Activated naive CD4-positive, alpha-beta T cell treated with anti-CD3 and anti-CD28 coated beads for 36 hours (primary cell): Measurements from ENCODE around the gene WDR45. TPM values are rescaled to one million over a fixed set of nuclear protein-coding genes. Genes with fewer than 3 reads are reported as not detected.

ENCODE experiments used
- CTCF ChIA-PET: fragments of 350-600 bp; sonication (Branson Sonifier 250); formaldehyde crosslinking; loops from one replicate; lab custom pipeline; 2021; ENCODE audit warnings: antibody characterized with exemption; lab: Charles Lee
- DNase-seq: peaks from one replicate; pipeline ENCODE4 v3.0.0-alpha.2; 2020
- H3K27ac Mint-ChIP-seq: one replicate; pipeline ENCODE4 v1.8.0; 2021; ENCODE audit warnings: mild to moderate bottlenecking, mixed read lengths
- H3K27me3 Mint-ChIP-seq: one replicate; pipeline ENCODE4 v1.8.0; 2021; ENCODE audit warnings: low read depth, mixed read lengths
- H3K36me3 Mint-ChIP-seq: one replicate; pipeline ENCODE4 v1.8.0; 2021; ENCODE audit warnings: low read depth, mixed read lengths
- H3K4me1 Mint-ChIP-seq: one replicate; pipeline ENCODE4 v1.8.0; 2021; ENCODE audit warnings: low read depth, mixed read lengths
- H3K4me3 Mint-ChIP-seq: one replicate; pipeline ENCODE4 v1.8.0; 2021; ENCODE audit warnings: mild to moderate bottlenecking, moderate library complexity, mixed read lengths
- H3K9me3 Mint-ChIP-seq: one replicate; pipeline ENCODE4 v1.8.0; 2021; ENCODE audit warnings: mixed read lengths
- intact Hi-C: fragments of 100-400 bp; cut with micrococcal nuclease; formaldehyde crosslinking; loops from one replicate; pipeline ENCODE4 v1.15.1; 2023
- total RNA-seq, 2 experiments: library from RNA; stranded (reverse); gene quantifications; one replicate each; pipeline ENCODE4 v1.2.3, GENCODE V29; 2021

The WDR45 gene
- total RNA-seq, 2 experiments from 2014 or later = 17.9 to 22.5 TPM

DNA sequence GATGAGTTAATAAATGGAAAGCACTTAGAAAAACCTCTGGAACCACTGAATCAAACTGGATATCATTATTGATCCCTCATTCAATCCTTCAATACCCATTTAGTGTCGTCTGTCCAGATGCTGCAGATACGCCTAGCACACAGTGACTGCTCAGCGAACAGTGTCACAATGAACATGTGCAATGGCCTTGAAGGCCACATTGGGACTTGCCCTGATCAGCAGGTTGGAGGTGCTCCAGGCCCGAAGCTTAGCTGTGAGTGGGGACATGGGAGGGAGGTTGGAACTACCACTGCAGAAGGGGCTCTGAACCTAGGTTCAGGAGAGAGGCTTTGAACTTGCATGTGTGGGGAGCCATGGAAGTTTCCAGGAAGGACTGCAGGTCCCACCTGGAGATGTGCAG lies 26.6 kb upstream of the WDR45 start:
- CTCF ChIA-PET = interaction anchor here (0.6 kb wide), 2 partner anchors 17 to 220 kb away, joined by 5 read pairs; no protein-coding TSS in a partner anchor
- peaks cover 2% of the 10 kb centered on the region for H3K4me1 Mint-ChIP-seq
- peaks cover 4% of the 10 kb centered on the region for H3K36me3 Mint-ChIP-seq
- no peak overlapping the region for H3K4me3 Mint-ChIP-seq
- H3K27me3 Mint-ChIP-seq = no peaks in the 10 kb centered on the region
- DNase-seq = no peak
- no peaks in the 10 kb centered on the region for H3K9me3 Mint-ChIP-seq
- intact Hi-C loops = no loop called here
- no peak overlapping the region for H3K27ac Mint-ChIP-seq

GRCh38 chrX:49103637-49104036 lies 23.9 kb upstream of the WDR45 start:
- CTCF ChIA-PET = no interaction called here
- DNase-seq = no peak
- intact Hi-C loops = loop anchor here (5.0 kb wide), 1 partner anchor 406 kb away; the partner anchor contains the start of gene SUV39H1
- no peaks in the 10 kb centered on the region for H3K27me3 Mint-ChIP-seq
- H3K9me3 Mint-ChIP-seq = no peaks in the 10 kb centered on the region
- no peaks in the 10 kb centered on the region for H3K36me3 Mint-ChIP-seq
- no peak overlapping the region for H3K4me3 Mint-ChIP-seq
- peaks cover 8% of the 10 kb centered on the region for H3K4me1 Mint-ChIP-seq
- peak overlapping the region; percentile 24 for H3K27ac Mint-ChIP-seq

DNA sequence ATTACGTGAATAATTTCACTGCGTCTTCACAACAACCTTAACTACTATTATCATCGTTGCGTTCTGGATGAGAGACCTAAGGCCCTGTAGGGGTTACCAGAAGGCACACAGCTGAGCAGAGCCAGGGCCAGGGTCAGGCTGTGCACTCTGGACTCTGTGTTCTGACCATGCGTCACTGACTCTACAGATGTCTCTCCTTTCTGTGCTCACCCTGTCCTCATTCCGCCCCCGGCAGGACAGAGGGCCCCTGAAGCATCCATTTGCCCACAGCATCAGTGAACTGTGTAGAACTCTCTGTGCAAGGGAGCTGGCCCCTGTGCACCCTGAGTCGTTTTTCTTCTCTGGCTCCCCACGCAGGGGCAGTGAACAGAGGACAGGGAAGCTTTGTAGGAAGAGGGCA lies 22.5 kb upstream of the WDR45 start:
- intact Hi-C loops = loop anchor here (5.0 kb wide), 1 partner anchor 405 kb away; the partner anchor contains the start of gene SUV39H1

GRCh38 chrX:49101629-49101984 lies 21.9 kb upstream of the WDR45 start:
- DNase-seq = no peak
- intact Hi-C loops = loop anchor here (1.0 to 5.0 kb wide), 6 partner anchors 22 to 404 kb away; partner anchors contain the start of genes GPKOW, PPP1R3F, SUV39H1 and TFE3
- H3K4me3 Mint-ChIP-seq = peak overlapping the region; percentile 90
- H3K27ac Mint-ChIP-seq = peak overlapping the region; percentile 89
- H3K4me1 Mint-ChIP-seq = peaks cover 8% of the 10 kb centered on the region
- CTCF ChIA-PET = interaction anchor here (0.6 kb wide), 1 partner anchor 205 kb away, joined by 3 read pairs; no protein-coding TSS in a partner anchor
- no peaks in the 10 kb centered on the region for H3K9me3 Mint-ChIP-seq
- no peaks in the 10 kb centered on the region for H3K27me3 Mint-ChIP-seq
- no peaks in the 10 kb centered on the region for H3K36me3 Mint-ChIP-seq

More for the DNA sequence above, 22.5 kb upstream of the WDR45 start:
- Mint-ChIP-seq H3K4me1 (peaks cover 8% of the 10 kb centered on the region), H3K4me3 (peak overlapping the region; percentile 90), H3K27ac (peak overlapping the region; percentile 89), H3K27me3 (no peaks in the 10 kb centered on the region), H3K9me3 (no peaks in the 10 kb centered on the region), H3K36me3 (no peaks in the 10 kb centered on the region)
- no peak for DNase-seq
- CTCF ChIA-PET = interaction anchor here (0.6 kb wide), 1 partner anchor 206 kb away, joined by 3 read pairs; no protein-coding TSS in a partner anchor

DNA sequence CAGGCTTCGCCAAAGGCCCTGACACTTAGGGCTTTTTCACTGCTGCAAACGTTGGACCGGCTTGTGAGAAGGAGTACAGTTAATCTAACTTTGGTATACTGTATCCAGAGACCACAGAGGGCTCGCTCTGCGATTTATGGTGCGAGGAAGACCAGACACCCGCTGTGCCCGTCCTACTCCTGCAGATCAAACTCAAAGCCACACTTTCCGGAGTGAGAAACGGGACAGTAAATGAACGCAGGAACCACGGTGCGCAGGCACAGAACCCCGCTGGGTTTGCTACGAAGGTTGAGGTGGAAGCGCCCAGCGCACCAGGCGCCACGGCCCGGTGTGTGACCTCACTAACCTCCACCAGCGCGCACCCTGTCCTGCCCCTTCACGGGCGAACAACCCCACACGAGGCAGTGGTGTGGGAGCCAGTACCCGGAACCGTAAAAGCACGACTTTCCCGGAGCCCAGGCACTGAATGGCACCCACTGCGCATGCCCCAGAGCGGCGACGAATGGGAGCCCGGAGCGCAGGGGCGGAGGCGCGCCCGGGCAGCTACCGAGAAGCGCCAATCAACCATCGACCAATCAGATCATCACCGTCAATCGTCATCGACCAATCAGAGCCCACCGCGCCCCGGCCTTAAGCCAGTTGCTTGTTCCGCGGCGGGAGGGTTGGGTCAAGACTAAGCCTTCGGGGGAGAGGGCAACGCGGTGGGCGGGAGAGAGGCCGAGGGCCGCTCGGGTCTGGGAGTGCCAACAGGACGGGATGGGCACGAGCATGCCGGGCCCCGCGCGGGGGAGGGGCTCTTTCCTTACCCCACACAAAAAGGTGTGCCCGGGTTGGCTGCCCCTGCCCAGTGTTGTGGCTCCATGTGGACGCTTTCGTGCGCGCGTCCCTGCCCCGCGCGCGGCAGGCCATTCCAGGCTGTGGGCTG lies 21.3 kb upstream of the WDR45 start:
- peak overlapping the region; percentile 90 for H3K4me3 Mint-ChIP-seq
- intact Hi-C loops = loop anchor here (1.0 to 5.0 kb wide), 6 partner anchors 22 to 404 kb away; partner anchors contain the start of genes GPKOW, PPP1R3F, SUV39H1 and TFE3
- H3K4me1 Mint-ChIP-seq = peaks cover 8% of the 10 kb centered on the region
- CTCF ChIA-PET = no interaction called here
- H3K27me3 Mint-ChIP-seq = no peaks in the 10 kb centered on the region
- H3K36me3 Mint-ChIP-seq = no peaks in the 10 kb centered on the region
- DNase-seq = peak; percentile 90
- no peaks in the 10 kb centered on the region for H3K9me3 Mint-ChIP-seq
- H3K27ac Mint-ChIP-seq = peak overlapping the region; percentile 89

DNA sequence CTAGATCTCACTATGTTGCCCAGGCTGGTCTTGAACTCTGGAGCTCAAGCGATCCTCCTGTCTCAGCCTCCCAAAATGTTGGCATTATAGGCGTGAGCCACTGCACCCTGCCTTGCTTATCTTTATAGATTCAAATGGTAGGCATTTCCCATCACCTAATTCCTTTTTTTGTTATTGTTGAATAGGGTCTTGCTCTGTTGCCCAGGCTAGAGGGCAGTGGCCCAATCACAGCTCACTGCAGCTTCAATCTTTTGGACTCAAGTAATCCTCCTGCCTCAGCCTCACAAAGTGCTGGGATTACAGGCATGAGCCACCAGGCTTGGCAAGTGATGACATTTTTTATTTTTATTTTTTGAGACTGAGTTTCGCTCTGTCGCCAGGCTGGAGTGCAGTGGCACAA lies 16.7 kb upstream of the WDR45 start:
- H3K9me3 Mint-ChIP-seq = no peaks in the 10 kb centered on the region
- no peak overlapping the region for H3K27ac Mint-ChIP-seq
- no peaks in the 10 kb centered on the region for H3K36me3 Mint-ChIP-seq
- CTCF ChIA-PET = no interaction called here
- intact Hi-C loops = no loop called here
- no peak for DNase-seq
- no peak overlapping the region for H3K4me3 Mint-ChIP-seq
- H3K4me1 Mint-ChIP-seq = peaks cover 6% of the 10 kb centered on the region
- H3K27me3 Mint-ChIP-seq = no peaks in the 10 kb centered on the region

- DNase-seq = no peak
- intact Hi-C loops = no loop called here
- no peaks in the 10 kb centered on the region for H3K27me3 Mint-ChIP-seq
- no peaks in the 10 kb centered on the region for H3K4me1 Mint-ChIP-seq
- CTCF ChIA-PET = interaction anchor here (0.6 kb wide), 1 partner anchor 17 kb away, joined by 5 read pairs; no protein-coding TSS in a partner anchor
- no peaks in the 10 kb centered on the region for H3K9me3 Mint-ChIP-seq
- no peak overlapping the region for H3K4me3 Mint-ChIP-seq
- no peaks in the 10 kb centered on the region for H3K36me3 Mint-ChIP-seq
- no peak overlapping the region for H3K27ac Mint-ChIP-seq
Measured at GRCh38 chrX:49089553-49089952, 9.9 kb upstream of the WDR45 start.

- no peaks in the 10 kb centered on the region for H3K27me3 Mint-ChIP-seq
Measured at GRCh38 chrX:49082271-49082871, 2.7 kb upstream of the WDR45 start.

GRCh38 chrX:49077941-49078340 lies 1.7 kb downstream of the WDR45 start:
- intact Hi-C loops = loop anchor here (2.0 to 10.0 kb wide), 2 partner anchors 23 to 87 kb away; partner anchors contain the start of gene MAGIX
- no peak overlapping the region for H3K27ac Mint-ChIP-seq

More at GRCh38 chrX:49082271-49082871, 2.7 kb upstream of the WDR45 start:
- Mint-ChIP-seq H3K27ac (no peak overlapping the region), H3K4me1 (peaks cover 11% of the 10 kb centered on the region), H3K36me3 (no peaks in the 10 kb centered on the region), H3K4me3 (no peak overlapping the region), H3K9me3 (no peaks in the 10 kb centered on the region)
- intact Hi-C loops = no loop called here
- DNase-seq = no peak
- CTCF ChIA-PET = no interaction called here

GRCh38 chrX:49075347-49075746 lies 4.3 kb downstream of the WDR45 start:
- DNase-seq = no peak
- H3K36me3 Mint-ChIP-seq = peaks cover 5% of the 10 kb centered on the region
- H3K27ac Mint-ChIP-seq = no peak overlapping the region
- peaks cover 26% of the 10 kb centered on the region for H3K4me1 Mint-ChIP-seq
- no peaks in the 10 kb centered on the region for H3K27me3 Mint-ChIP-seq
- H3K9me3 Mint-ChIP-seq = no peaks in the 10 kb centered on the region
- intact Hi-C loops = loop anchor here (2.0 to 10.0 kb wide), 2 partner anchors 47 to 89 kb away; partner anchors contain the start of genes GPKOW and MAGIX
- CTCF ChIA-PET = no interaction called here
- no peak overlapping the region for H3K4me3 Mint-ChIP-seq

More at GRCh38 chrX:49077941-49078340, 1.7 kb downstream of the WDR45 start:
- Mint-ChIP-seq H3K27me3 (no peaks in the 10 kb centered on the region), H3K9me3 (no peaks in the 10 kb centered on the region), H3K4me1 (peaks cover 22% of the 10 kb centered on the region), H3K4me3 (no peak overlapping the region), H3K36me3 (peaks cover 2% of the 10 kb centered on the region)
- CTCF ChIA-PET = interaction anchor here (1.0 kb wide), 1 partner anchor 113 kb away, joined by 3 read pairs; no protein-coding TSS in a partner anchor
- no peak for DNase-seq

DNA sequence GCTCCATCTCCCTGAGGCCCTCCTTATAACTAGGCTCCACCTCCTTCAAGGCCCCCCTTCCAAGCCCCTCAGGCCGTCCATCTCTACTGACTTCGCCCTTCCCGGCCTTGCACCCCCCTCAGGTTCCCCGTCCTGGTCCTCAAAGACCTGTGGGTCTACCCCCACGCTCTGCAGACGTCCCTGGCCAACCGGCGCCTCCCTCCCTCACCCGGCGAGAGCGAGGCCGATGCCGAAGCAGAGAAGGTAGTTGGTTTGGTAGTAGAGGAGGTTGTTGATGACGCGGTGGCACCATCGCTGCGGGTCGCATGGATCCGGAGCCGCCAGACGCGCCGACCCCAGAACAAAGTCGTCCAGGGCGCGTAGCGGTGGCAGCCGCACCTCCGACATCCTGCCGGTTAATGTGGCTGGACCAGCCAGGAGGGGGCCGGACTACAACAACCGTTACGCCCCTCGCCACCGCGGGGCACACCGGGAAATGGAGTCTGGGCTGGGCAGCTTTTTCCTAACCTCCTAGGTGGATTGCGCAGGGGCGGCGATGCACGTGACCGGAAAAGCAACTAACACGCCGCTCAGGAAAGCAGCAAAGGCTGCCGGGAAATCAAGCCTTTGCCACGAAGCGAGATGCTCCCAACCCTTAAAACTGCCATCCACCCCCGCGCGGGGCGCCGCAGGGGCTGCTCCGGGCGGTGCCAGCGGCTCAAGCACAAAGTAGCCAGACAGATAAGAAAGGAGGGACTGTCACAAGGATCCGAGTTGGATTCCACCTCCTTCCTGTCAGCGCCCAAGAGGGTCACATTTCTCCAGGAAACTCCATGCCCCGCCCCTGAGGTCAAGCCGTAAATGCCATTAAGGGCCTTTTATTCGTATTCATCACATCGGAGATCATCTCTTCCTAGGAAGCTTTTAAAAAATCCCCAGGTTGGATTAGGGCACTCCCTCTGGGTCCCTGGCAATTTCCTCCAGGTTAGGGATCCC lies 5.8 kb downstream of the WDR45 start, which contains the start of gene PRAF2:
PRAF2 (minus strand) TSS at position 402 of the 975 bp plus-strand sequence; CDS start at position 387, 15 bp downstream.
- intact Hi-C loops = loop anchor here (1.0 to 10.0 kb wide), 3 partner anchors 31 to 91 kb away; partner anchors contain the start of genes GPKOW, MAGIX and TFE3
- DNase-seq = peak; percentile 94
- H3K4me3 Mint-ChIP-seq = peak within 1 kb of the TSS; percentile 80
- CTCF ChIA-PET = no interaction called here
- H3K36me3 Mint-ChIP-seq = peaks cover 5% of the 10 kb centered on the region
- H3K9me3 Mint-ChIP-seq = no peaks in the 10 kb centered on the region
- peaks cover 22% of the 10 kb centered on the region for H3K4me1 Mint-ChIP-seq
- peak within 1 kb of the TSS; percentile 76 for H3K27ac Mint-ChIP-seq
- H3K27me3 Mint-ChIP-seq = no peaks in the 10 kb centered on the region
